Tibial nerve (tissue), 4 donors: ENCODE data around the gene PKD2L2.

ENCODE experiments used
- CTCF ChIP-seq, 5 experiments: fragments of 200-600 bp in 3 of 5; fragments of 450-650 bp in 2 of 5; sonication (generic) in 3 of 5; IDR thresholded peaks; one replicate each; pipeline ENCODE4 v1.5.1; 2016 to 2019; ENCODE audit warnings: antibody characterized with exemption in 5 of 5, mild to moderate bottlenecking in 3 of 5, moderate library complexity in 2 of 5
- EP300 ChIP-seq, 2 donors: sonication (generic); formaldehyde crosslinking; IDR thresholded peaks; one replicate each; pipeline ENCODE4 v1.6.1; 2017; ENCODE audit warnings: antibody characterized with exemption in 2 of 2, mild to moderate bottlenecking in 1 of 2

GRCh38 chr5:137870647-137871339, 18.5 kb upstream of the PKD2L2 start:
- TF ChIP-seq CTCF (IDR thresholded peaks at IDR 0.05), result no peak
- no peak for TF ChIP-seq EP300 (IDR thresholded peaks at IDR 0.05)
